ENCODE data around the gene MPST.

Gene MPST

GRCh38 chr22:37001826-37002225 lies 17.7 kb upstream of the MPST start:
- no peak for DNase-seq

- no peak for DNase-seq
Measured at GRCh38 chr22:37002633-37003032, 16.9 kb upstream of the MPST start.

GRCh38 chr22:37007651-37008050 lies 11.9 kb upstream of the MPST start:
- no peak for DNase-seq

- peak; percentile 29 for DNase-seq
Measured at GRCh38 chr22:37008365-37008764, 11.2 kb upstream of the MPST start.

GRCh38 chr22:37009490-37009889 lies 10.1 kb upstream of the MPST start:
- no peak for DNase-seq

- no peak for DNase-seq
Measured at GRCh38 chr22:37010174-37010573, 9.4 kb upstream of the MPST start.

- no peak for DNase-seq
Measured at GRCh38 chr22:37010976-37011375, 8.6 kb upstream of the MPST start.

GRCh38 chr22:37011472-37011871 lies 8.1 kb upstream of the MPST start:
- DNase-seq: no peak

- no peak for DNase-seq
Measured at GRCh38 chr22:37012262-37012904, 7.2 kb upstream of the MPST start.

GRCh38 chr22:37012956-37013355 lies 6.6 kb upstream of the MPST start:
- DNase-seq: no peak

GRCh38 chr22:37014415-37014806 lies 5.1 kb upstream of the MPST start:
- no peak for DNase-seq

- DNase-seq: no peak
Measured at GRCh38 chr22:37014835-37015586, 4.5 kb upstream of the MPST start.

- no peak for DNase-seq
Measured at GRCh38 chr22:37015587-37015878, 4.0 kb upstream of the MPST start.

GRCh38 chr22:37016134-37016910 lies 3.2 kb upstream of the MPST start:
- no peak for DNase-seq

GRCh38 chr22:37017356-37017755 lies 2.2 kb upstream of the MPST start:
- DNase-seq: no peak

- no peak for DNase-seq
Measured at GRCh38 chr22:37018086-37018814, 1.3 kb upstream of the MPST start.

- peak; percentile 13 for DNase-seq
Measured at GRCh38 chr22:37018815-37019308, 680 bp upstream of the MPST start.

GRCh38 chr22:37020192-37020479 lies 594 bp downstream of the MPST start:
- peak; percentile 22 for DNase-seq

GRCh38 chr22:37021041-37021440 lies 1.5 kb downstream of the MPST start:
- no peak for DNase-seq

- DNase-seq: peak; percentile 66
Measured at GRCh38 chr22:37021710-37022482, 2.4 kb downstream of the MPST start.

- no peak for DNase-seq
Measured at GRCh38 chr22:37022483-37023337, 3.2 kb downstream of the MPST start.
